ENCODE measurements around the gene VAMP8.
A peak's percentile ranks its signal among the peaks of the same experiment; 100 is the strongest.
"Not testable (repeated sequence)": the region's sequence is repeated elsewhere in the genome, so short reads cannot be mapped to it uniquely, and the experiment has no call there.

Gene VAMP8

GRCh38 chr2:85539361-85540132 is 37.8 kb upstream of the VAMP8 start:
- Histone ChIP-seq H3K9me3 (ENCODE audit: control insufficient read depth in 2 of 2, low read length in 2 of 2) (no peaks in the 10 kb centered on the region), H3K27me3 (ENCODE audit: control insufficient read depth in 1 of 2, insufficient read depth in 2 of 2, low read length in 2 of 2) (no peaks in the 10 kb centered on the region), H3K27ac (ENCODE audit: low read length) (peak overlapping the region; percentile 100), H3K4me3 (ENCODE audit: low read length in 2 of 2) (peak overlapping the region; percentile 95 to 98), H3K4me1 (ENCODE audit: control insufficient read depth, insufficient read depth, low read length) (peaks cover 54% of the 10 kb centered on the region), H3K36me3 (ENCODE audit: control insufficient read depth in 2 of 2, insufficient read depth in 2 of 2, low read length in 2 of 2) (peaks cover 21 to 27% of the 10 kb centered on the region in 2 donors), H3K9ac (ENCODE audit: low read length in 2 of 2) (peak overlapping the region; percentile 99 to 100)

GRCh38 chr2:85540133-85540648 is 37.2 kb upstream of the VAMP8 start:
- H3K4me1 ChIP-seq (ENCODE audit: control insufficient read depth, insufficient read depth, low read length): peaks cover 59% of the 10 kb centered on the region
- no peaks in the 10 kb centered on the region for H3K27me3 ChIP-seq (ENCODE audit: control insufficient read depth in 1 of 2, insufficient read depth in 2 of 2, low read length in 2 of 2)
- H3K9ac ChIP-seq (ENCODE audit: low read length in 2 of 2): peak overlapping the region; percentile 99 to 100
- H3K4me3 ChIP-seq (ENCODE audit: low read length in 2 of 2): peak overlapping the region; percentile 95 to 98
- H3K36me3 ChIP-seq (ENCODE audit: control insufficient read depth in 2 of 2, insufficient read depth in 2 of 2, low read length in 2 of 2): peaks cover 21 to 27% of the 10 kb centered on the region in 2 donors
- peak overlapping the region; percentile 100 for H3K27ac ChIP-seq (ENCODE audit: low read length)
- no peaks in the 10 kb centered on the region for H3K9me3 ChIP-seq (ENCODE audit: control insufficient read depth in 2 of 2, low read length in 2 of 2)

GRCh38 chr2:85541262-85541661 is 36.1 kb upstream of the VAMP8 start:
- Histone ChIP-seq H3K9me3 (ENCODE audit: control insufficient read depth in 2 of 2, low read length in 2 of 2) (no peaks in the 10 kb centered on the region), H3K4me3 (ENCODE audit: low read length in 2 of 2) (peak overlapping the region; percentile 95 to 98), H3K4me1 (ENCODE audit: control insufficient read depth, insufficient read depth, low read length) (peaks cover 63% of the 10 kb centered on the region), H3K27me3 (ENCODE audit: control insufficient read depth in 1 of 2, insufficient read depth in 2 of 2, low read length in 2 of 2) (no peaks in the 10 kb centered on the region), H3K36me3 (ENCODE audit: control insufficient read depth in 2 of 2, insufficient read depth in 2 of 2, low read length in 2 of 2) (peaks cover 30 to 32% of the 10 kb centered on the region in 2 donors), H3K9ac (ENCODE audit: low read length in 2 of 2) (peak overlapping the region in 1 of 2 donors; percentile 99), H3K27ac (ENCODE audit: low read length) (peak overlapping the region; percentile 12)

GRCh38 chr2:85541753-85542457 is 35.5 kb upstream of the VAMP8 start:
- peaks cover 56% of the 10 kb centered on the region for H3K4me1 ChIP-seq (ENCODE audit: control insufficient read depth, insufficient read depth, low read length)
- H3K36me3 ChIP-seq (ENCODE audit: control insufficient read depth in 2 of 2, insufficient read depth in 2 of 2, low read length in 2 of 2): peaks cover 30 to 32% of the 10 kb centered on the region in 2 donors
- H3K9ac ChIP-seq (ENCODE audit: low read length in 2 of 2): peak overlapping the region in 1 of 2 donors; percentile 13

GRCh38 chr2:85542777-85543176 is 34.6 kb upstream of the VAMP8 start:
- Histone ChIP-seq H3K4me3 (ENCODE audit: low read length in 2 of 2) (no peak overlapping the region), H3K27me3 (ENCODE audit: control insufficient read depth in 1 of 2, insufficient read depth in 2 of 2, low read length in 2 of 2) (no peaks in the 10 kb centered on the region), H3K9ac (ENCODE audit: low read length in 2 of 2) (no peak overlapping the region), H3K4me1 (ENCODE audit: control insufficient read depth, insufficient read depth, low read length) (peaks cover 48% of the 10 kb centered on the region), H3K27ac (ENCODE audit: low read length) (peak overlapping the region; percentile 12), H3K36me3 (ENCODE audit: control insufficient read depth in 2 of 2, insufficient read depth in 2 of 2, low read length in 2 of 2) (peaks cover 30 to 32% of the 10 kb centered on the region in 2 donors), H3K9me3 (ENCODE audit: control insufficient read depth in 2 of 2, low read length in 2 of 2) (no peaks in the 10 kb centered on the region)

More at GRCh38 chr2:85541753-85542457, 35.5 kb upstream of the VAMP8 start:
- H3K27ac ChIP-seq (ENCODE audit: low read length): peak overlapping the region; percentile 12
- peak overlapping the region; percentile 95 to 98 for H3K4me3 ChIP-seq (ENCODE audit: low read length in 2 of 2)
- no peaks in the 10 kb centered on the region for H3K9me3 ChIP-seq (ENCODE audit: control insufficient read depth in 2 of 2, low read length in 2 of 2)
- no peaks in the 10 kb centered on the region for H3K27me3 ChIP-seq (ENCODE audit: control insufficient read depth in 1 of 2, insufficient read depth in 2 of 2, low read length in 2 of 2)

- not testable (repeated sequence) for H3K27me3 ChIP-seq (ENCODE audit: control insufficient read depth in 1 of 2, insufficient read depth in 2 of 2, low read length in 2 of 2); H3K9me3 ChIP-seq (ENCODE audit: control insufficient read depth in 2 of 2, low read length in 2 of 2); H3K9ac ChIP-seq (ENCODE audit: low read length in 2 of 2); H3K4me3 ChIP-seq (ENCODE audit: low read length in 2 of 2)
- peaks cover 47% of the 10 kb centered on the region for H3K4me1 ChIP-seq (ENCODE audit: control insufficient read depth, insufficient read depth, low read length)
- peaks cover 30 to 32% of the 10 kb centered on the region in 2 donors for H3K36me3 ChIP-seq (ENCODE audit: control insufficient read depth in 2 of 2, insufficient read depth in 2 of 2, low read length in 2 of 2)
- peak overlapping the region; percentile 24 for H3K27ac ChIP-seq (ENCODE audit: low read length)
These were observed 33.1 kb upstream of the VAMP8 start for GRCh38 chr2:85544254-85544691.

GRCh38 chr2:85544915-85545779 is 32.2 kb upstream of the VAMP8 start:
- H3K9me3 ChIP-seq (ENCODE audit: control insufficient read depth in 2 of 2, low read length in 2 of 2); H3K4me3 ChIP-seq (ENCODE audit: low read length in 2 of 2); H3K9ac ChIP-seq (ENCODE audit: low read length in 2 of 2); H3K27me3 ChIP-seq (ENCODE audit: control insufficient read depth in 1 of 2, insufficient read depth in 2 of 2, low read length in 2 of 2): not testable (repeated sequence)
- Histone ChIP-seq H3K27ac (ENCODE audit: low read length) (peak overlapping the region; percentile 13), H3K4me1 (ENCODE audit: control insufficient read depth, insufficient read depth, low read length) (peaks cover 42% of the 10 kb centered on the region), H3K36me3 (ENCODE audit: control insufficient read depth in 2 of 2, insufficient read depth in 2 of 2, low read length in 2 of 2) (peaks cover 33 to 37% of the 10 kb centered on the region in 2 donors)

- H3K27ac ChIP-seq (ENCODE audit: low read length): no peak overlapping the region
- H3K4me1 ChIP-seq (ENCODE audit: control insufficient read depth, insufficient read depth, low read length): peaks cover 41% of the 10 kb centered on the region
- H3K36me3 ChIP-seq (ENCODE audit: control insufficient read depth in 2 of 2, insufficient read depth in 2 of 2, low read length in 2 of 2): peaks cover 39 to 43% of the 10 kb centered on the region in 2 donors
These were observed 31.6 kb upstream of the VAMP8 start for GRCh38 chr2:85545780-85546240.

GRCh38 chr2:85547089-85547858 is 30.1 kb upstream of the VAMP8 start:
- Histone ChIP-seq H3K27ac (ENCODE audit: low read length) (peak overlapping the region; percentile 31), H3K4me1 (ENCODE audit: control insufficient read depth, insufficient read depth, low read length) (peaks cover 29% of the 10 kb centered on the region), H3K36me3 (ENCODE audit: control insufficient read depth in 2 of 2, insufficient read depth in 2 of 2, low read length in 2 of 2) (peaks cover 33 to 43% of the 10 kb centered on the region in 2 donors)

More at GRCh38 chr2:85545780-85546240, 31.6 kb upstream of the VAMP8 start:
- no peaks in the 10 kb centered on the region for H3K27me3 ChIP-seq (ENCODE audit: control insufficient read depth in 1 of 2, insufficient read depth in 2 of 2, low read length in 2 of 2)
- H3K9ac ChIP-seq (ENCODE audit: low read length in 2 of 2): no peak overlapping the region
- no peak overlapping the region for H3K4me3 ChIP-seq (ENCODE audit: low read length in 2 of 2)
- no peaks in the 10 kb centered on the region for H3K9me3 ChIP-seq (ENCODE audit: control insufficient read depth in 2 of 2, low read length in 2 of 2)

More at GRCh38 chr2:85547089-85547858, 30.1 kb upstream of the VAMP8 start:
- no peak overlapping the region for H3K4me3 ChIP-seq (ENCODE audit: low read length in 2 of 2)
- H3K9ac ChIP-seq (ENCODE audit: low read length in 2 of 2): no peak overlapping the region
- H3K9me3 ChIP-seq (ENCODE audit: control insufficient read depth in 2 of 2, low read length in 2 of 2): no peaks in the 10 kb centered on the region
- H3K27me3 ChIP-seq (ENCODE audit: control insufficient read depth in 1 of 2, insufficient read depth in 2 of 2, low read length in 2 of 2): no peaks in the 10 kb centered on the region
